Astrocyte (in vitro differentiated cells and primary cell): ENCODE measurements around the gene SUOX. TPM values are rescaled to one million over a fixed set of nuclear protein-coding genes. Genes with fewer than 3 reads are reported as not detected.
"Not testable (repeated sequence)": the region's sequence is repeated elsewhere in the genome, so short reads cannot be mapped to it uniquely, and the experiment has no call there.

ENCODE experiments used
- DNase-seq: peaks from one replicate; pipeline ENCODE4 v3.0.0-alpha.2; 2010; ENCODE audit warnings: low read depth
- FAIRE-seq: peaks from 2 replicates; lab custom pipeline; 2011; peaks lifted over from hg19 to GRCh38; lab: Jason Lieb, UNC
- H2AFZ ChIP-seq: 2 replicates; pipeline ENCODE4 v1.6.0; 2012; ENCODE audit warnings: low read depth, low read length, inconsistent platforms
- H3K27ac ChIP-seq: 2 replicates; pipeline ENCODE4 v1.5.1; 2011; ENCODE audit warnings: low read depth, low read length, inconsistent platforms
- H3K27me3 ChIP-seq: 2 replicates; pipeline ENCODE4 v1.6.0; 2011; ENCODE audit warnings: low read length, inconsistent platforms; ENCODE audit not compliant: insufficient read depth
- H3K36me3 ChIP-seq: 2 replicates; pipeline ENCODE4 v1.5.1; 2011; ENCODE audit warnings: low read length, inconsistent platforms; ENCODE audit not compliant: insufficient read depth
- H3K4me1 ChIP-seq: 2 replicates; pipeline ENCODE4 v1.5.1; 2011; ENCODE audit warnings: low read length, inconsistent platforms; ENCODE audit not compliant: insufficient read depth
- H3K4me2 ChIP-seq: 2 replicates; pipeline ENCODE4 v1.6.0; 2012; ENCODE audit warnings: low read length, inconsistent platforms
- H3K4me3 ChIP-seq: 2 replicates; pipeline ENCODE4 v1.5.1; 2011; ENCODE audit warnings: low read depth, mild to moderate bottlenecking, low read length, inconsistent platforms; ENCODE audit not compliant: insufficient read depth
- H3K79me2 ChIP-seq: 2 replicates; pipeline ENCODE4 v1.6.0; 2012; ENCODE audit warnings: mild to moderate bottlenecking, low read length, inconsistent platforms; ENCODE audit not compliant: insufficient read depth
- H3K9ac ChIP-seq: 2 replicates; pipeline ENCODE4 v1.6.0; 2012; ENCODE audit warnings: mild to moderate bottlenecking, low read length, inconsistent platforms
- H3K9me3 ChIP-seq: 2 replicates; pipeline ENCODE4 v1.5.1; 2012; ENCODE audit warnings: low read depth, mild to moderate bottlenecking, low read length, inconsistent platforms; ENCODE audit not compliant: insufficient read depth
- H4K20me1 ChIP-seq: 2 replicates; pipeline ENCODE4 v1.6.0; 2012; ENCODE audit warnings: low read length, inconsistent platforms; ENCODE audit not compliant: insufficient read depth
- H3K27ac Mint-ChIP-seq: one replicate; pipeline ENCODE4 v1.8.0; 2021; ENCODE audit warnings: mild to moderate bottlenecking, mixed read lengths; ENCODE audit not compliant: unreplicated experiment
- H3K27me3 Mint-ChIP-seq: one replicate; pipeline ENCODE4 v1.8.0; 2021; ENCODE audit warnings: low read depth, mixed read lengths; ENCODE audit not compliant: unreplicated experiment
- H3K36me3 Mint-ChIP-seq: one replicate; pipeline ENCODE4 v1.8.0; 2021; ENCODE audit warnings: low read depth, mixed read lengths; ENCODE audit not compliant: unreplicated experiment
- H3K4me1 Mint-ChIP-seq: one replicate; pipeline ENCODE4 v1.8.0; 2021; ENCODE audit warnings: low read depth, mixed read lengths; ENCODE audit not compliant: unreplicated experiment
- H3K4me3 Mint-ChIP-seq: one replicate; pipeline ENCODE4 v1.8.0; 2021; ENCODE audit warnings: mild to moderate bottlenecking, moderate library complexity, mixed read lengths; ENCODE audit not compliant: unreplicated experiment
- H3K9me3 Mint-ChIP-seq: one replicate; pipeline ENCODE4 v1.8.0; 2021; ENCODE audit warnings: mild to moderate bottlenecking, mixed read lengths; ENCODE audit not compliant: unreplicated experiment
- CTCF ChIP-seq: IDR thresholded peaks from 2 replicates; pipeline ENCODE4 v1.5.1; 2011; ENCODE audit warnings: low read depth, mild to moderate bottlenecking, inconsistent platforms, low read length, moderate library complexity; ENCODE audit not compliant: insufficient read depth
- EZH2 ChIP-seq: IDR thresholded peaks from 2 replicates; pipeline ENCODE4 v1.6.1; 2012; ENCODE audit warnings: mild to moderate bottlenecking, low read length, inconsistent platforms; ENCODE audit not compliant: insufficient read depth
- total RNA-seq: library from RNA; stranded (reverse); gene quantifications from 2 replicates; pipeline ENCODE4 v1.2.1, GENCODE V29; 2021

Gene SUOX
- total RNA-seq, 1 donor from 2014 or later, result 14.3 TPM

- H3K4me2 ChIP-seq, result peak overlapping the region; percentile 93
- H3K4me1 ChIP-seq, result peaks cover 6% of the 10 kb centered on the region
- peak overlapping the region; percentile 85 for H3K9ac ChIP-seq
- no peaks in the 10 kb centered on the region for H3K27me3 ChIP-seq
- peak overlapping the region; percentile 94 for H3K4me3 Mint-ChIP-seq
- H4K20me1 ChIP-seq, result no peaks in the 10 kb centered on the region
- no peaks in the 10 kb centered on the region for H3K27me3 Mint-ChIP-seq
- peaks cover 9% of the 10 kb centered on the region for H3K36me3 Mint-ChIP-seq
- H3K27ac ChIP-seq, result peak overlapping the region; percentile 29
- H3K36me3 ChIP-seq, result peaks cover 22% of the 10 kb centered on the region
- TF ChIP-seq EZH2, result no peak
- no peak for TF ChIP-seq CTCF
- DNase-seq (no peak), FAIRE-seq (no peak)
- peak overlapping the region; percentile 87 for H3K27ac Mint-ChIP-seq
- no peaks in the 10 kb centered on the region for H3K9me3 ChIP-seq
- peaks cover 6% of the 10 kb centered on the region for H3K79me2 ChIP-seq
- peak overlapping the region; percentile 66 for H2AFZ ChIP-seq
- H3K9me3 Mint-ChIP-seq, result peaks cover 2% of the 10 kb centered on the region
- H3K4me3 ChIP-seq, result peak overlapping the region; percentile 85
- H3K4me1 Mint-ChIP-seq, result no peaks in the 10 kb centered on the region
These were observed 421 bp downstream of the SUOX start for GRCh38 chr12:55997535-55997859.

GRCh38 chr12:55999522-55999921, 2.4 kb downstream of the SUOX start:
- not testable (repeated sequence) for H3K4me1 Mint-ChIP-seq, H3K36me3 ChIP-seq, FAIRE-seq, H3K9me3 Mint-ChIP-seq, H3K9me3 ChIP-seq, H3K9ac ChIP-seq, H3K27ac Mint-ChIP-seq, H2AFZ ChIP-seq, DNase-seq, H4K20me1 ChIP-seq, H3K79me2 ChIP-seq, H3K27me3 ChIP-seq, H3K4me2 ChIP-seq, H3K4me3 ChIP-seq, H3K27ac ChIP-seq, H3K4me1 ChIP-seq, H3K27me3 Mint-ChIP-seq
- peak overlapping the region; percentile 46 for H3K4me3 Mint-ChIP-seq
- peaks cover 17% of the 10 kb centered on the region for H3K36me3 Mint-ChIP-seq

- not testable (repeated sequence) for H3K4me3 ChIP-seq, H3K27me3 Mint-ChIP-seq, H3K9me3 Mint-ChIP-seq, H3K79me2 ChIP-seq, H3K4me1 Mint-ChIP-seq, DNase-seq, H3K4me2 ChIP-seq, H2AFZ ChIP-seq, H4K20me1 ChIP-seq, H3K27ac Mint-ChIP-seq, H3K27me3 ChIP-seq, H3K27ac ChIP-seq, FAIRE-seq, H3K36me3 ChIP-seq, H3K9ac ChIP-seq, H3K4me1 ChIP-seq, H3K9me3 ChIP-seq, H3K4me3 Mint-ChIP-seq
- peaks cover 21% of the 10 kb centered on the region for H3K36me3 Mint-ChIP-seq
These were observed 3.0 kb downstream of the SUOX start for GRCh38 chr12:55999999-56000540.
